ENCODE results near the gene IRX3. TPM values are rescaled to one million over a fixed set of nuclear protein-coding genes. Genes with fewer than 3 reads are reported as not detected.

Gene IRX3
- not detected in 2 replicates for total RNA-seq (2014; rRNA removed; shearing (Covaris generic))

GRCh38 chr16:54286366-54287130 lies at the start of gene IRX3:
Gene IRX3, minus strand, starts transcription at chr16:54286787. Its CDS starts 737 bp downstream, at chr16:54286050.
- peak; percentile 32 for DNase-seq (ENCODE audit: low spot score)
- in situ Hi-C loops (cut with HindIII; ENCODE audit: low sequenced_read_pairs) = no loop called here

- DNase-seq (ENCODE audit: low spot score) = no peak
- in situ Hi-C loops (cut with HindIII; ENCODE audit: low sequenced_read_pairs) = no loop called here
Observed at GRCh38 chr16:54335230-54335629, 48.6 kb upstream of the IRX3 start.

GRCh38 chr16:54334208-54334607 lies 47.6 kb upstream of the IRX3 start:
- no peak for DNase-seq (ENCODE audit: low spot score)
- in situ Hi-C loops (cut with HindIII; ENCODE audit: low sequenced_read_pairs) = no loop called here

- DNase-seq (ENCODE audit: low spot score) = no peak
- in situ Hi-C loops (cut with HindIII; ENCODE audit: low sequenced_read_pairs) = no loop called here
Observed at GRCh38 chr16:54331241-54332002, 44.8 kb upstream of the IRX3 start.

GRCh38 chr16:54327609-54328008 lies 41.0 kb upstream of the IRX3 start:
- DNase-seq (ENCODE audit: low spot score) = no peak
- in situ Hi-C loops (cut with HindIII; ENCODE audit: low sequenced_read_pairs) = no loop called here

- DNase-seq (ENCODE audit: low spot score) = no peak
- in situ Hi-C loops (cut with HindIII; ENCODE audit: low sequenced_read_pairs) = no loop called here
Observed at GRCh38 chr16:54326266-54326662, 39.7 kb upstream of the IRX3 start.

GRCh38 chr16:54325616-54326265 lies 39.2 kb upstream of the IRX3 start:
- in situ Hi-C loops (cut with HindIII; ENCODE audit: low sequenced_read_pairs) = no loop called here
- no peak for DNase-seq (ENCODE audit: low spot score)

- in situ Hi-C loops (cut with HindIII; ENCODE audit: low sequenced_read_pairs) = no loop called here
- no peak for DNase-seq (ENCODE audit: low spot score)
Observed at GRCh38 chr16:54324716-54325115, 38.1 kb upstream of the IRX3 start.

GRCh38 chr16:54320697-54321340 lies 34.2 kb upstream of the IRX3 start:
- in situ Hi-C loops (cut with HindIII; ENCODE audit: low sequenced_read_pairs) = no loop called here
- no peak for DNase-seq (ENCODE audit: low spot score)

GRCh38 chr16:54318941-54319340 lies 32.4 kb upstream of the IRX3 start:
- in situ Hi-C loops (cut with HindIII; ENCODE audit: low sequenced_read_pairs) = no loop called here
- DNase-seq (ENCODE audit: low spot score) = no peak

- in situ Hi-C loops (cut with HindIII; ENCODE audit: low sequenced_read_pairs) = no loop called here
- no peak for DNase-seq (ENCODE audit: low spot score)
Observed at GRCh38 chr16:54317101-54317611, 30.6 kb upstream of the IRX3 start.

- in situ Hi-C loops (cut with HindIII; ENCODE audit: low sequenced_read_pairs) = no loop called here
- DNase-seq (ENCODE audit: low spot score) = no peak
Observed at GRCh38 chr16:54316095-54316889, 29.7 kb upstream of the IRX3 start.

GRCh38 chr16:54313789-54314188 lies 27.2 kb upstream of the IRX3 start:
- in situ Hi-C loops (cut with HindIII; ENCODE audit: low sequenced_read_pairs) = no loop called here
- DNase-seq (ENCODE audit: low spot score) = no peak

GRCh38 chr16:54312502-54312991 lies 26.0 kb upstream of the IRX3 start:
- no peak for DNase-seq (ENCODE audit: low spot score)
- in situ Hi-C loops (cut with HindIII; ENCODE audit: low sequenced_read_pairs) = no loop called here

- in situ Hi-C loops (cut with HindIII; ENCODE audit: low sequenced_read_pairs) = no loop called here
- no peak for DNase-seq (ENCODE audit: low spot score)
Observed at GRCh38 chr16:54309341-54309740, 22.8 kb upstream of the IRX3 start.

- DNase-seq (ENCODE audit: low spot score) = no peak
Observed at GRCh38 chr16:54305080-54305479, 18.5 kb upstream of the IRX3 start.

GRCh38 chr16:54303613-54304012 lies 17.0 kb upstream of the IRX3 start:
- in situ Hi-C loops (cut with HindIII; ENCODE audit: low sequenced_read_pairs) = no loop called here

More at GRCh38 chr16:54305080-54305479, 18.5 kb upstream of the IRX3 start:
- in situ Hi-C loops (cut with HindIII; ENCODE audit: low sequenced_read_pairs) = no loop called here

GRCh38 chr16:54297154-54297553 lies 10.6 kb upstream of the IRX3 start:
- no peak for DNase-seq (ENCODE audit: low spot score)
- in situ Hi-C loops (cut with HindIII; ENCODE audit: low sequenced_read_pairs) = no loop called here

More at GRCh38 chr16:54303613-54304012, 17.0 kb upstream of the IRX3 start:
- DNase-seq (ENCODE audit: low spot score) = no peak

All from G401 (cell line).